ENCODE results near the gene AGPS. TPM values are rescaled to one million over a fixed set of nuclear protein-coding genes. Genes with fewer than 3 reads are reported as not detected.

Gene AGPS
- total and polyA plus RNA-seq, 2 of the 13 experiments (the other 11 are each of a cell fraction or from before 2014, with no cell fraction given): 39.4 to 99.0 TPM

DNA sequence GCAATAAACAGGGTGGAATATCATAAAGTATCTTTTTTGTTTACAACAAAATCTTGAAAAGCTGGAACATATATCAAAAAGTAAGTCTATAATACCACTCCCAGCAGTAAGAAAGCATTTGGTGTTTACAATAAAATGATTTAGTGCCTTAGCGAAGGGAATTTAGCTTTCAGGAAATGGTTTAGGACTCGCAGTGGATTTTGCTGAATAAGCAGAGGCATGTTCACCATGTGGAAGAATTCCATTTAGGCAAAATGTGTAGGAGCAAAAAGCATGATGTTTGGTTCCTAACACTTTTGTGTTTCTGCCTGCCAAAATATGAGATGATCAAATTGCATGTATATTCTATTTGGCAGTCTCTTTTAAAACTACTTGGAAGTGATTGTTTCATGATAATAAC is 163.6 kb downstream of the AGPS start:
- Histone ChIP-seq H3K36me3 (replicated peaks in 1 of 2; ENCODE audit: control insufficient read depth in 1 of 2, insufficient read depth in 2 of 2, low read length in 2 of 2) (no peaks in the 10 kb centered on the region), H4K20me1 (ENCODE audit: insufficient read depth, low read length) (no peaks in the 10 kb centered on the region), H3K4me2 (ENCODE audit: low read depth, low read length) (no peak overlapping the region), H2AFZ (ENCODE audit: low read length) (no peak overlapping the region), H3K27ac (ENCODE audit: extremely low read length, insufficient read depth, low read length) (no peak overlapping the region), H3K27me3 (ENCODE audit: control insufficient read depth in 1 of 2, insufficient read depth in 2 of 2, low read length in 2 of 2) (no peaks in the 10 kb centered on the region; a peak in 1 of 5 replicates), H3K9me3 (ENCODE audit: low read length) (no peaks in the 10 kb centered on the region), H3K9ac (ENCODE audit: insufficient read depth, low read depth, low read length) (no peak overlapping the region), H3K4me3 (replicated peaks in 1 of 3; ENCODE audit: insufficient read depth in 1 of 3, low read depth in 2 of 3, low read length in 3 of 3) (no peak overlapping the region), H3K79me2 (ENCODE audit: insufficient read depth, low read length) (no peaks in the 10 kb centered on the region), H3K4me1 (ENCODE audit: insufficient read depth, low read length) (peaks cover 15% of the 10 kb centered on the region)
- WGBS (ENCODE audit: low lambda C conversion rate): 88% methylated on average over 2 of the region's 2 CpGs
- ATAC-seq (no peak), FAIRE-seq (no peak), DNase-seq (ENCODE audit: low spot score) (no peak)
- in situ Hi-C loops (cut with HindIII; ENCODE audit: extremely low pct_ligation_motif_present, low pct_unique_long_range_greater_than_20kb): no loop called here
- intact Hi-C loops (cut with micrococcal nuclease; ENCODE audit: unreplicated experiment): no loop called here
- POLR2A ChIA-PET: no interaction called here
- TF ChIP-seq SRF (IDR thresholded peaks at IDR 0.05; ENCODE audit: low read depth, low read length): no peak
- peak; percentile 72 to 81 for TF ChIP-seq MAFK (conservative IDR thresholded peaks at IDR 0.05 in 1 of 2, IDR thresholded peaks at IDR 0.05 in 1 of 2; ENCODE audit: low read length in 2 of 2)
- TF ChIP-seq YY1 (IDR thresholded peaks at IDR 0.05; ENCODE audit: insufficient read depth, insufficient replicate concordance, low read depth, low read length): no peak
- no peak for TF ChIP-seq DPF2 (CRISPR knock-in tag; IDR thresholded peaks at IDR 0.05; ENCODE audit: borderline replicate concordance, low read depth)
- TF ChIP-seq MAFF (IDR thresholded peaks at IDR 0.05; ENCODE audit: low read depth, low read length): peak; percentile 70
- CTCF ChIA-PET (ENCODE audit: low intra/inter-chr PET ratio, low total read pairs): no interaction called here
- no TSS peak for BruUV-seq (replicated peaks)

GRCh38 chr2:177557794-177558193 is 165.2 kb downstream of the AGPS start:
- no peaks in the 10 kb centered on the region for H4K20me1 ChIP-seq (ENCODE audit: insufficient read depth, low read length)
- DNase-seq (ENCODE audit: low spot score) (no peak), ATAC-seq (no peak), FAIRE-seq (no peak)
- intact Hi-C loops (cut with micrococcal nuclease; ENCODE audit: unreplicated experiment): no loop called here
- in situ Hi-C loops (cut with HindIII; ENCODE audit: extremely low pct_ligation_motif_present, low pct_unique_long_range_greater_than_20kb): no loop called here
- ChIA-PET POLR2A (no interaction called here), CTCF (ENCODE audit: low intra/inter-chr PET ratio, low total read pairs) (no interaction called here)
- no peaks in the 10 kb centered on the region for H3K79me2 ChIP-seq (ENCODE audit: insufficient read depth, low read length)
- no peak overlapping the region for H3K27ac ChIP-seq (ENCODE audit: extremely low read length, insufficient read depth, low read length)
- WGBS (ENCODE audit: low lambda C conversion rate): 73% methylated on average over 1 of the region's 1 CpG
- no peak overlapping the region for H3K4me3 ChIP-seq (replicated peaks in 1 of 3; ENCODE audit: insufficient read depth in 1 of 3, low read depth in 2 of 3, low read length in 3 of 3)
- no peak overlapping the region for H3K4me2 ChIP-seq (ENCODE audit: low read depth, low read length)
- H3K9ac ChIP-seq (ENCODE audit: insufficient read depth, low read depth, low read length): no peak overlapping the region
- H3K9me3 ChIP-seq (ENCODE audit: low read length): no peaks in the 10 kb centered on the region
- TF ChIP-seq GMEB1 (CRISPR knock-in tag; IDR thresholded peaks at IDR 0.05; ENCODE audit: borderline replicate concordance): no peak
- no peak for TF ChIP-seq CENPX (CRISPR knock-in tag; IDR thresholded peaks at IDR 0.05)
- no peak for TF ChIP-seq ZNF512B (CRISPR knock-in tag; IDR thresholded peaks at IDR 0.05; ENCODE audit: borderline replicate concordance)
- no peak for TF ChIP-seq PRDM4 (CRISPR knock-in tag; IDR thresholded peaks at IDR 0.05; ENCODE audit: borderline replicate concordance)
- TF ChIP-seq MLX (CRISPR knock-in tag; IDR thresholded peaks at IDR 0.05): no peak
- no peak for TF ChIP-seq FOSL1 (CRISPR knock-in tag; IDR thresholded peaks at IDR 0.05; ENCODE audit: borderline replicate concordance)
- H3K4me1 ChIP-seq (ENCODE audit: insufficient read depth, low read length): peaks cover 9% of the 10 kb centered on the region; the same call in 1 of the 2 replicates
- no TSS peak for BruUV-seq (replicated peaks)
- no peak overlapping the region for H2AFZ ChIP-seq (ENCODE audit: low read length)
- H3K27me3 ChIP-seq (ENCODE audit: control insufficient read depth in 1 of 2, insufficient read depth in 2 of 2, low read length in 2 of 2): no peaks in the 10 kb centered on the region; a peak in 1 of 5 replicates
- H3K36me3 ChIP-seq (replicated peaks in 1 of 2; ENCODE audit: control insufficient read depth in 1 of 2, insufficient read depth in 2 of 2, low read length in 2 of 2): no peaks in the 10 kb centered on the region
